ENCODE measurements around the gene RAET1G.
"Not testable (repeated sequence)": the region's sequence is repeated elsewhere in the genome, so short reads cannot be mapped to it uniquely, and the experiment has no call there.

GRCh38 chr6:149958124-149958523, 35.2 kb upstream of the RAET1G start:
- not testable (repeated sequence) for TF ChIP-seq EZH2 (IDR thresholded peaks at IDR 0.05; ENCODE audit: insufficient read depth, poor library complexity, severe bottlenecking); EZH2phosphoT487 (IDR thresholded peaks at IDR 0.05; ENCODE audit: insufficient read depth, low read depth)
